GM18508 (cell line): ENCODE results near the gene RNF225.
"Not testable (repeated sequence)": the region's sequence is repeated elsewhere in the genome, so short reads cannot be mapped to it uniquely, and the experiment has no call there.

Experiments used
- ATAC-seq: cut with Tn5 transposase; IDR thresholded peaks from one replicate; pipeline ENCODE4 v1.9.1; 2021; ENCODE audit warnings: moderate number of reproducible peaks; ENCODE audit not compliant: insufficient read depth, unreplicated experiment

Gene RNF225

GRCh38 chr19:58386576-58387337 is 8.7 kb upstream of the RNF225 start, which contains the start of gene RPS5:
Gene RPS5, plus strand, starts transcription at chr19:58387269. Its CDS starts 869 bp downstream, at chr19:58388138.
- ATAC-seq: peak; percentile 75

- no peak for ATAC-seq
Observed at GRCh38 chr19:58387338-58388174, 7.9 kb upstream of the RNF225 start.

- no peak for ATAC-seq
Observed at GRCh38 chr19:58388175-58388526, 7.3 kb upstream of the RNF225 start.

GRCh38 chr19:58392945-58393724 is 2.3 kb upstream of the RNF225 start:
- no peak for ATAC-seq

- no peak for ATAC-seq
Observed at GRCh38 chr19:58393725-58394033, 1.8 kb upstream of the RNF225 start.

GRCh38 chr19:58394821-58395219 is 636 bp upstream of the RNF225 start:
- ATAC-seq: no peak

GRCh38 chr19:58395979-58396627 is 647 bp downstream of the RNF225 start:
- no peak for ATAC-seq

- ATAC-seq: no peak
Observed at GRCh38 chr19:58396691-58397532, 1.5 kb downstream of the RNF225 start.

GRCh38 chr19:58397533-58398037 is 2.1 kb downstream of the RNF225 start:
- ATAC-seq: no peak

- ATAC-seq: no peak
Observed at GRCh38 chr19:58398087-58398486, 2.6 kb downstream of the RNF225 start.

- no peak for ATAC-seq
Observed at GRCh38 chr19:58398545-58398944, 3.1 kb downstream of the RNF225 start.

- ATAC-seq: no peak
Observed at GRCh38 chr19:58399903-58400302, 4.4 kb downstream of the RNF225 start.

- ATAC-seq: no peak
Observed at GRCh38 chr19:58400316-58400915, 5.0 kb downstream of the RNF225 start.

- ATAC-seq: peak; percentile 94
Observed at GRCh38 chr19:58400916-58401839, 5.7 kb downstream of the RNF225 start.

GRCh38 chr19:58401840-58402421 is 6.5 kb downstream of the RNF225 start:
- ATAC-seq: no peak

- not testable (repeated sequence) for ATAC-seq
Observed at GRCh38 chr19:58403920-58404478, 8.5 kb downstream of the RNF225 start.
